C4-2B (cell line): Measurements from ENCODE around the gene KCNN2.
"Not testable (repeated sequence)": the region's sequence is repeated elsewhere in the genome, so short reads cannot be mapped to it uniquely, and the experiment has no call there.

Experiments
- CTCF ChIP-seq: fragments of 450-650 bp; conservative IDR thresholded peaks from 2 replicates; pipeline ENCODE4 v1.5.1; 2017; ENCODE audit warnings: mild to moderate bottlenecking
- ZFX ChIP-seq: fragments of 450-650 bp; IDR thresholded peaks from 2 replicates; pipeline ENCODE4 v1.6.1; 2017

GRCh38 chr5:114432684-114433083 lies 70.8 kb downstream of the KCNN2 start:
- not testable (repeated sequence) for TF ChIP-seq CTCF, ZFX
